Measurements from ENCODE around the gene MON1A. TPM values are rescaled to one million over a fixed set of nuclear protein-coding genes. Genes with fewer than 3 reads are reported as not detected.
"Not testable (repeated sequence)": the region's sequence is repeated elsewhere in the genome, so short reads cannot be mapped to it uniquely, and the experiment has no call there.

Gene MON1A
- total and polyA plus RNA-seq, 9 donors, result 5.3 to 8.4 (median 7.0) TPM

DNA sequence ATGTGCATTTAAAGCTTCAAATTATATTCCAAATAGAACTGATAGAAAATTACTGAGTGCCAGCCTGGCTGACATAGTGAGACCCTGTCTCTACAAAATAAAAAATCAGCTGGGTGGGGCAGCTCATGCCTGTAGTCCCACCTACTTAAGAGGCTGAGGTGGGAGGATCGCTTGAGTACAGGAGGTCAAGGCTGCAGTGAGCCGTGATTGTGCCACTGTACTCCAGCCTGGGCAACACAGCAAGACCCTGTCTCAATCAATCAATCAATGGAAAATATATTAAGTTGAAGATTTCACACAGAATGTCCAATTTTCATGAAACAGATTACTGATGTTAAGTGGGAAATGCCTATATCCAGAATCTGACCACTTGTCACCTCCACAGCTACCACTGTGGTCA lies 4.1 kb downstream of the MON1A start:
- Histone ChIP-seq H3K4me1 (ENCODE audit: control insufficient read depth, insufficient read depth, low read length) (peaks cover 13% of the 10 kb centered on the region), H3K36me3 (ENCODE audit: control insufficient read depth, insufficient read depth, low read length) (peaks cover 6% of the 10 kb centered on the region), H3K9me3 (replicated peaks; ENCODE audit: control insufficient read depth, low read depth, low read length) (no peaks in the 10 kb centered on the region), H3K4me3 (ENCODE audit: low read length) (no peak overlapping the region), H3K27me3 (ENCODE audit: control insufficient read depth, insufficient read depth, low read length) (no peaks in the 10 kb centered on the region), H3K27ac (ENCODE audit: low read length) (no peak overlapping the region)
- no CpG with 5 or more reads among the region's 2 CpGs for WGBS (ENCODE audit: insufficient coverage)
- no peak for DNase-seq

DNA sequence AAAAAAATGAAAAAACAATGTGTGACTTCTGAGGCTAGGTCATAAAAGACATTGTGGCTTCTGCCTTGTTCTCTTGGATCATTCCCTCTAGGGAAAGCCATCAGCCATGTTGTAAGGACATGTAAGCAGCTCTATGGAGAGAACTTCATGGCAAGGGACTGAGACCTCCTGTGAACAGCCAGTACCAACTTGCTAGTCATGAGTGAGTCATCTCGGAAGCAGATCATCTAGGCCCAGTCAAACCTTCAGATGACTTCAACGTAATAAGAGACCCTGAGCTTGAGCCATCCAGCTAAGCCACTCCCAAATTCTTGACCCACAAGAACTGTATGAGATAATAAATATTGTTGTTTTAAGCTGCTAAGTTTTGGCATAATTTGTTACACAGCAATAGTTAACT lies 4.9 kb downstream of the MON1A start:
- Histone ChIP-seq H3K27me3 (ENCODE audit: control insufficient read depth, insufficient read depth, low read length) (no peaks in the 10 kb centered on the region), H3K27ac (ENCODE audit: low read length) (no peak overlapping the region), H3K4me1 (ENCODE audit: control insufficient read depth, insufficient read depth, low read length) (peaks cover 5% of the 10 kb centered on the region), H3K9me3 (replicated peaks; ENCODE audit: control insufficient read depth, low read depth, low read length) (no peaks in the 10 kb centered on the region), H3K4me3 (ENCODE audit: low read length) (no peak overlapping the region), H3K36me3 (ENCODE audit: control insufficient read depth, insufficient read depth, low read length) (peaks cover 10% of the 10 kb centered on the region)
- no peak for DNase-seq
- WGBS (ENCODE audit: insufficient coverage), result no CpG with 5 or more reads among the region's 2 CpGs

DNA sequence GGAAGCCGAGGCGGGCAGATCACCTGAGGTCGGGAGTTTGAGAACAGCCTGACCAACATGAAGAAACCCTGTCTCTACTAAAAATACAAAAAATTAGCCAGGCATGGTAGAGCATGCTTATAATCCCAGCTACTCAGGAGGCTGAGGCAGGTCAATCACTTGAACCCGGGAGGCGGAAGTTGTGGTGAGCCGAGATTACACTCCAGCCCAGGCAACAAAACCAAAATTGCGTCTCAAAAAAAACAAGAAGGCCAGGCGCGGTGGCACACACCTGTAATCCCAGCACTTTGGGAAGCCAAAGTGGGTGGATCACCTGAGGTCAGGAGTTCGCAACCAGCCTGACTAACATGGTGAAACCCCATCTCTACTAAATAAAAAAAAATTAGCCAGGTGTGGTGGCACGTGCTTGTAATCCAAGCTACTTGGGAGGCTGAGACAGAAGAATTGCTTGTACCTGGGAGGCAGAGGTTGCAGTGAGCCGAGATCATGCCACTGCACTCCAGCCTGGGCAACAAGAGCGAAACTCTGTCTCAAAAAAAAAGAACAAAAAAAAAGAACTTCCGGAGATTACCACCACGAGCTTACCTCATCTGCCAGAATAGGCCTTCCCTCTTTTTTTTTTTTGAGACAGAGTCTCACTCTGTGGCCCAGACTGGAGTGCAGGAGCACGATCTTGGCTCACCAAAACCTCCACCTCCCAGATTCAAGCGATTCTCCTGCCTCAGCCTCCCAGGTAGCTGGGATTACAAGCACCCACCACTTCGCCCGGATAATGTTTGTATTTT lies 11.6 kb downstream of the MON1A start:
- WGBS (ENCODE audit: insufficient coverage), result 84% methylated on average over 8 of the region's 19 CpGs
- H3K27ac ChIP-seq (ENCODE audit: low read length), result not testable (repeated sequence)

DNA sequence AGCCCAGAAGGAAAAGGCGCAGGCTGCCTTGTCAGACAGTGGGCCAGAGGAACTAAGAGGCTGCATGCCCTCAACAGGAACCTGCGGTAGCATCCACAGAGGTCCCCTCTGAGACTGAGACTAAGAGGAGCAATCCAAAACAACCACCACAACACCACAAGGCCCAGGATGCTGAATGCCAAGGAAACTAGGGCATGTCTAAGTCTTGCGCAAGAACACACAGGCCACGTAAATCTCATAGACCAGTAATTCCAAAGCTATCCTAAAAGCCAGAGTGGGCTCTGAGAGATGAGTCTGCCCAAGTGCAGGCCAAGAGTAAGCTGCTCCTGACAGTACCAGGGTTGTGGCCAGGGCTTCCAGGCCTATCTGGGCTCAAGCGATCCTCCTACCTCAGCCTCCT lies 12.9 kb downstream of the MON1A start:
- H3K4me3 ChIP-seq (ENCODE audit: low read length), result no peak overlapping the region
- 83% methylated on average over 3 of the region's 5 CpGs for WGBS (ENCODE audit: insufficient coverage)
- H3K27ac ChIP-seq (ENCODE audit: low read length), result no peak overlapping the region
- peaks cover 18% of the 10 kb centered on the region for H3K36me3 ChIP-seq (ENCODE audit: control insufficient read depth, insufficient read depth, low read length)
- H3K4me1 ChIP-seq (ENCODE audit: control insufficient read depth, insufficient read depth, low read length), result no peaks in the 10 kb centered on the region
- no peak for DNase-seq
- H3K9me3 ChIP-seq (replicated peaks; ENCODE audit: control insufficient read depth, low read depth, low read length), result no peaks in the 10 kb centered on the region
- no peaks in the 10 kb centered on the region for H3K27me3 ChIP-seq (ENCODE audit: control insufficient read depth, insufficient read depth, low read length)

More for the DNA sequence above, 11.6 kb downstream of the MON1A start:
- not testable (repeated sequence) for DNase-seq; H3K4me1 ChIP-seq (ENCODE audit: control insufficient read depth, insufficient read depth, low read length); H3K4me3 ChIP-seq (ENCODE audit: low read length); H3K36me3 ChIP-seq (ENCODE audit: control insufficient read depth, insufficient read depth, low read length); H3K9me3 ChIP-seq (replicated peaks; ENCODE audit: control insufficient read depth, low read depth, low read length); H3K27me3 ChIP-seq (ENCODE audit: control insufficient read depth, insufficient read depth, low read length)

DNA sequence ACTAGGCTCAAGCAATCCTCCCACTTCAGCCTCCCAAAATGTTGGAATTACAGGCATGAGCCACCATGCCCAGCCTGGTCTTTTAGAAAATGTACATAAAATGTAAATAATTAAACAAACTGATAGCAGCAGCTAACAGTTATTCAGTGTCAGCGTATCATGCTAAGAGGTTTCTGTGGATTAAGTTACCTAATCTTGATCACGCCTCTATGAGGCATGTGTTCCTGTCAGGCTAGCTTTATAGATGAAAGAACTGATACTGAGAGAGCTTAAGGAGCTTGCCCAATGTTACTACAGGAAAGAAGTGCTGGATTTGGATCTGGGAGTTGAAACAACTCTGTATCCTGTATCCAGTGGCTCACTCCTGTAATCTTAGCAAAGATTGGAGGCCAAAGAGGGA lies 14.7 kb downstream of the MON1A start:
- no peak for DNase-seq
- peaks cover 29% of the 10 kb centered on the region for H3K36me3 ChIP-seq (ENCODE audit: control insufficient read depth, insufficient read depth, low read length)
- H3K27me3 ChIP-seq (ENCODE audit: control insufficient read depth, insufficient read depth, low read length), result no peaks in the 10 kb centered on the region
- 100% methylated on average over 1 of the region's 2 CpGs for WGBS (ENCODE audit: insufficient coverage)
- no peak overlapping the region for H3K27ac ChIP-seq (ENCODE audit: low read length)
- H3K9me3 ChIP-seq (replicated peaks; ENCODE audit: control insufficient read depth, low read depth, low read length), result no peaks in the 10 kb centered on the region
- no peaks in the 10 kb centered on the region for H3K4me1 ChIP-seq (ENCODE audit: control insufficient read depth, insufficient read depth, low read length)
- H3K4me3 ChIP-seq (ENCODE audit: low read length), result no peak overlapping the region

DNA sequence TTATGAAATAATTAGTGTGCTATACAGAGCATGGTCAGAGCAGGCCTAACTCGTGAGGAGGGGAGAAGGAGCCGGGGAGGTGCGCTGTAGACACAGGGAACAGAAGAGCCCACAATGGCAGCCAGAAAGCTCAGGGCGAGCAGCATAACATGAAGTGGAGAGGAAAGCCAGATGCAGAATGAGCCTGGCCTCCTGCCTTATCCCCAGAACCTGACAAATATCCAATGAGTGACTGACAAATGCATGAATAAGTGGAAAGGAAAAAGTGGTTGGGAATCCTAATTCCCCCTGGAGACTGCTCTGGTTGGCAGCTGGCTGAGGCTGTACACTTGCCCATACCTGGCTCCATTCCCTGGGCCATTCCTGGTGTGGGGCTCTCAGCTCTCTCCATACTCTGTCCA lies 16.7 kb downstream of the MON1A start:
- no peaks in the 10 kb centered on the region for H3K4me1 ChIP-seq (ENCODE audit: control insufficient read depth, insufficient read depth, low read length)
- peaks cover 41% of the 10 kb centered on the region for H3K36me3 ChIP-seq (ENCODE audit: control insufficient read depth, insufficient read depth, low read length)
- H3K9me3 ChIP-seq (replicated peaks; ENCODE audit: control insufficient read depth, low read depth, low read length), result no peaks in the 10 kb centered on the region
- no peaks in the 10 kb centered on the region for H3K27me3 ChIP-seq (ENCODE audit: control insufficient read depth, insufficient read depth, low read length)
- no peak overlapping the region for H3K4me3 ChIP-seq (ENCODE audit: low read length)
- H3K27ac ChIP-seq (ENCODE audit: low read length), result no peak overlapping the region
- DNase-seq, result peak; percentile 36
- WGBS (ENCODE audit: insufficient coverage), result 96% methylated on average over 3 of the region's 4 CpGs

DNA sequence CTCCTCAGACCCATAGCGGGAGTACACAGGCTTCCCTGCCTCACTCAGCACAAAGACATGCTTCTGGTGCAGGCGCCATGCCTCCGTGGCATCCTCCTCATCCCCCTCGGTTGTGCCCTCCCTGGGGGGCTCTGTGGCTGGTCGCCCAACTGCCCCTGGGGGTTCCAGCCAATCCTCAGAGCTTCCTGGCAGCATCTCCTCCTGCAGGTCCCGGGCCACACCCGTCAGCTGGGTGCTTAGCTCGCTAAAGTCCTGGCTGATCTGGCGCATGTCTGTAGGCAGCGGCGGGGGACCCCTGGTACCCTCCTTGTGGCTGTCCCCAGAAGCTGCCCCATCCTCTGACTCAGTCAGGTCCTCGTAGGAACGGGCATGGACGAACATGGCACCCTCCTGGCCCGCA lies 18.0 kb downstream of the MON1A start:
- 88% methylated on average over 12 of the region's 15 CpGs for WGBS (ENCODE audit: insufficient coverage)
- Histone ChIP-seq H3K4me1 (ENCODE audit: control insufficient read depth, insufficient read depth, low read length) (no peaks in the 10 kb centered on the region), H3K27me3 (ENCODE audit: control insufficient read depth, insufficient read depth, low read length) (no peaks in the 10 kb centered on the region), H3K9me3 (replicated peaks; ENCODE audit: control insufficient read depth, low read depth, low read length) (no peaks in the 10 kb centered on the region), H3K27ac (ENCODE audit: low read length) (no peak overlapping the region), H3K36me3 (ENCODE audit: control insufficient read depth, insufficient read depth, low read length) (peaks cover 41% of the 10 kb centered on the region), H3K4me3 (ENCODE audit: low read length) (no peak overlapping the region)
- no peak for DNase-seq

DNA sequence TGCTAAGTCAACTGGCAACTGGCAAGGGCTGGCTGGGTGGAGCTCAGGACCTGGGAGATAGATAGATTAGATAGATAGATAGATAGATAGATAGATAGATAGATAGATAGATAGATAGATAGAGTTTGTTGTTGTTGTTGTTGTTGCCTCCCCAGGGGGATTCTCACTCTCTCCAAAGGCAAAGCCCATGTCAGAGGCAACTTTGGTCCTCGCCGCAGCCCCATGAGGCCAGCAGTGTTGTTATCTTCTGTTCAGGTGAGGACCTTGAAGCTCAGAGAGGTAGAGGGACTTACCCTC lies 18.5 kb downstream of the MON1A start:
- no peak overlapping the region for H3K27ac ChIP-seq (ENCODE audit: low read length)
- H3K9me3 ChIP-seq (replicated peaks; ENCODE audit: control insufficient read depth, low read depth, low read length), result no peaks in the 10 kb centered on the region
- no CpG with 5 or more reads among the region's 2 CpGs for WGBS (ENCODE audit: insufficient coverage)
- H3K4me3 ChIP-seq (ENCODE audit: low read length), result no peak overlapping the region
- peaks cover 41% of the 10 kb centered on the region for H3K36me3 ChIP-seq (ENCODE audit: control insufficient read depth, insufficient read depth, low read length)
- H3K4me1 ChIP-seq (ENCODE audit: control insufficient read depth, insufficient read depth, low read length), result peaks cover 5% of the 10 kb centered on the region
- no peak for DNase-seq
- H3K27me3 ChIP-seq (ENCODE audit: control insufficient read depth, insufficient read depth, low read length), result no peaks in the 10 kb centered on the region

DNA sequence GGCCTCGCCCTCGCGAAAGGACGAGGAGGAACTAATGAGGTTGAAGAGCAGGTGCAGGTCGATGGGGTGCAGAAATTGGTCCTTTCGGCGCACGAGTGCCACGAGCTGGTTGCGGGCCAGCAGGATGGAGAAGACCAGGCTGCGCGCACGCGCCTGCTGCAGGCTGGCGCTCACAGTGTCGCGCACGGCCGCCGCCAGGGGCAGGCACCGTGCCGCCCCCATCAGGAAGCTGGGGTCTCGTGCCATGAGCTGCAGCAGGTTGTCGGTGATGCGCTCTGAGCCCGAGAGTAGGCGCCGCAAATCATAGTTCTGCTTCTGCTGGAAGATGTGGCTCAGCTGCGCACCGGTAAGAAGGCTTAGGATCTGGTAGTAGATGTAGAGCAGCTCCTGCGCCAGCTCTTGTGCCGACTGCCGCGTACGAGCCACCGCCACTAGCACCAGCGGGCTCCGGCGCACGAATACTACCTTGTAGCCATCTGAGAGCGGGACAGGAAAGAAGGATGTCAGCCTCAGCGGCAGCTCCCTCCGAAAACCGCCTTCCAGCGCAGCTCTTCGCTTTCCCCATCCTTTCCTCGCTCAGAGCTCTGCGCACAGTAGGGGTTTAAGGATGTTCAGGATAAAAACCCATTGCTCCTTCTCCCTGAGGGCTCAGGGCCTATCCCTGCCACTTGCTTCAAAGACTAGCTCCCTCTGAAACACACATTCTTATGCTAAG lies 19.0 kb downstream of the MON1A start:
- H3K36me3 ChIP-seq (ENCODE audit: control insufficient read depth, insufficient read depth, low read length), result peaks cover 41% of the 10 kb centered on the region
- 51% methylated on average over 41 of the region's 48 CpGs for WGBS (ENCODE audit: insufficient coverage)
- H3K27me3 ChIP-seq (ENCODE audit: control insufficient read depth, insufficient read depth, low read length), result no peaks in the 10 kb centered on the region

DNA sequence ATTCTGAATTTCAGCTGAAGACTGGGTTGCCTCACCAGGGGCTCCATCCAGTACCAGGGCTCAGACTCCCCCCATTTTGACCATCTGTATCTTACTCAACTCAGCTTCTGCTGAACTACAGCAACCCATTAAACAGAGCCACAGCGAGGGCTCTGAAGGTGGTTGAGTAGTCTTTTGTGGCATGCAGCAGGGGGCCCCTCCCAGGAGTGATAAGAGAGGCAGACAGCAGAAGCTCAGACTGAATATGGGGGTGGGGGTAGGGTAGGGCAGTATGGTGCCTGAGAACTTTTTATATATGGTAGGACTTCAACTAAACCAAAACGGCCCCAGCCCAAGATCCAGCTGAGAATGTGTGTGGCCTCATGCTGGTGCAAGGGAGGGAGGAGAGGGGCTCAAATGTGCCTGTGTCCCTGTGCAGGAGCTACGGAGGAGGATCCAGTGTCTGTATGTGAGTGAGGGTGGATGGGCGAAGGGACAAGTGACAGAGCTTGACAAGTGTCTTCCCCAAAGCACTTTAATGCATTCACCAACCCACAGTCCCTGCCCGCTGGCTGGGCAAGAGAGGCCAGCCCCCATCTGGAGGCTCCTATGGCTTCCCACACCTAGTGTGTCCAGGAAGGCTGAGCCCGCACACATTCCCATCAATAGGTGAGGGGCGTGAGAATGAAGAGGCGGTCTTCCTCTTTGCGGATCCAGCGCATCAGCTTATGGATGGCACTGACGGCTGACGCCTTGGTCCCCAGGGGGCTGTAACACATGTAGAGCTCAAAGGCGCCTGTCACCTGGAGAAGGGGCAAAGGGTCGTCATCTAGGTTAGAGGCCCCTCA lies 21.0 kb downstream of the MON1A start:
- Histone ChIP-seq H3K4me3 (ENCODE audit: low read length) (no peak overlapping the region), H3K4me1 (ENCODE audit: control insufficient read depth, insufficient read depth, low read length) (peaks cover 15% of the 10 kb centered on the region), H3K27me3 (ENCODE audit: control insufficient read depth, insufficient read depth, low read length) (no peaks in the 10 kb centered on the region), H3K36me3 (ENCODE audit: control insufficient read depth, insufficient read depth, low read length) (peaks cover 41% of the 10 kb centered on the region), H3K27ac (ENCODE audit: low read length) (no peak overlapping the region), H3K9me3 (replicated peaks; ENCODE audit: control insufficient read depth, low read depth, low read length) (no peaks in the 10 kb centered on the region)
- DNase-seq, result no peak
- 90% methylated on average over 8 of the region's 14 CpGs for WGBS (ENCODE audit: insufficient coverage)

More for the DNA sequence above, 19.0 kb downstream of the MON1A start:
- Histone ChIP-seq H3K4me1 (ENCODE audit: control insufficient read depth, insufficient read depth, low read length) (peaks cover 10% of the 10 kb centered on the region), H3K27ac (ENCODE audit: low read length) (no peak overlapping the region), H3K9me3 (replicated peaks; ENCODE audit: control insufficient read depth, low read depth, low read length) (no peaks in the 10 kb centered on the region), H3K4me3 (ENCODE audit: low read length) (no peak overlapping the region)
- DNase-seq, result no peak
